Ureter (tissue), 1 donor: ENCODE measurements around the gene AKIP1. TPM values are rescaled to one million over a fixed set of nuclear protein-coding genes. Genes with fewer than 3 reads are reported as not detected.
"Not testable (repeated sequence)": the region's sequence is repeated elsewhere in the genome, so short reads cannot be mapped to it uniquely, and the experiment has no call there.

Experiments
- DNase-seq: peaks from one replicate; pipeline ENCODE4 v3.0.0-alpha.2; 2020; ENCODE audit warnings: low spot score
- total RNA-seq: library from RNA; stranded (reverse); gene quantifications from one replicate; pipeline ENCODE4 v1.2.4, GENCODE V29; 2023
- donor health status: DM: yes; HTN: yes; CAD: no.

Gene AKIP1, protein sequence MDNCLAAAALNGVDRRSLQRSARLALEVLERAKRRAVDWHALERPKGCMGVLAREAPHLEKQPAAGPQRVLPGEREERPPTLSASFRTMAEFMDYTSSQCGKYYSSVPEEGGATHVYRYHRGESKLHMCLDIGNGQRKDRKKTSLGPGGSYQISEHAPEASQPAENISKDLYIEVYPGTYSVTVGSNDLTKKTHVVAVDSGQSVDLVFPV
- total RNA-seq, result 17.7 TPM

DNA sequence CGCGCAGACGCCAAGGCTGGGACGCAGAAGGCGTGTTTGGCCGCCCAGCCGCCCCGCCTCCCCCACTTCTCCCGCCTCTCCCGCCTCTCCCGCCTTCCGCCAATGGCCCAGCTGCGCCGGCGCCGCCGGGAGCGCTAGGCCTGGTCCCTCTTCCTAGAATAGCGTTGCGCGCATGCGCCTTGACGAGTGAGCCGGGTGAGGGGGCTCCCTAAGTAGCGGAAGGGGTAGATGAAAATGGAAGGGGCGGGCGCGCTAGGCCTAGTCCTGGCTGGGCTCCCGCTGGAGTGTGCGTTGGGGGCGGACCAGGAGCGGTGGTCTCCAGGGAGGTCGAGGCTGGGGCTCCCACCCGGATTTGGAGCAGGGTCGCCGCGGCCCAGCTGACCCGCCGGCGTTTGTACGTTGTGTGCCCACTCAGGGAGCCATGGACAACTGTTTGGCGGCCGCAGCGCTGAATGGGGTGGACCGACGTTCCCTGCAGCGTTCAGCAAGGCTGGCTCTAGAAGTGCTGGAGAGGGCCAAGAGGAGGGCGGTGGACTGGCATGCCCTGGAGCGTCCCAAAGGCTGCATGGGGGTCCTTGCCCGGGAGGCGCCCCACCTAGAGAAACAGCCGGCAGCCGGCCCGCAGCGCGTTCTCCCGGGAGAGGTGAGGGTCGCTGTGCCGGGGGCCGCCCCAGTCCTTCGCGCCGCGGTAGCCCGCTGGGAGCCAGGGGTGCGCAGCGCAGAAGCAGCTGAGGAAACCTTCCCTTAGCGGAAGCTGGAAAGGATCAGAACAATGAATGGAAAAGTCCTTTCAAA lies at the start of gene AKIP1:
TSS of gene AKIP1 (plus strand) at position 161 of the 795 bp plus-strand sequence. CDS start at position 422, 261 bp downstream.
- DNase-seq, result peak; percentile 95

DNA sequence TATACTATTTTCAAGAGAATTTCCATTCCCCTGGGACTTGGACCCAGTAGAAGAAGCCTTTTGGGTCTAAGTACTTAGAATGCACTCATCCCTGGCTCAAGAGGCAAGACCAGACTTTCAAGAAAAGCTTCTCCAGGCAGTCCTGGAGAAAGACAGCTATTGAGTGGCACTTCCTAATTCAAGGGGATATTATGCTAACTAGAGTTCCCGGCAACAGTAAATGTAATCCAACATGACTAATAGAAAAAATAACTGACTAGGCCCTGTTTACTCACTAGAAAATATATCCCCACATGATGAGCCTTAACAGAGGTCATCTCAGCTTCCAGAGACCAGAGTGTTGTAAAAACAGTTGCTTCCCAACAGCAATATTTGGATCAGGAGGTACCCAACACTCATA lies 47.2 kb upstream of the AKIP1 start:
- DNase-seq, result no peak

DNA sequence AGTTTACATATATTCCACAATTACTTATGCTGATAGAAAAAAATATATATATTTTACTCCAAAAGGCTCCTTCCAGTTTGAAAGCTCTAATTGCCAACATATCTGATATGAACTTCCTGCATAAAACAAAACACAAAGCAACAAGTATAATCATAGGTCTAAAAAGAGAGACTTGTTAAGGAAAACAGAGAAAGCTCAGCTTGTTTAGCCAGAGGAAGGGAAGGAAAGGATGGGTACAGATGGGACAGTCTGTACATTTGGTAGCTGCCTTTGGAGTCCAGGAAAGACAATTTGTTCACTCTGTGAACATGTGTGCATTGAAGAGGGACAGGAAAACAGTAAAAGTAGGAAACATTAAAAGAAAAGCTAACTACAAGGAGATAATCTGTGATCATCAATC lies 45.7 kb upstream of the AKIP1 start:
- no peak for DNase-seq

DNA sequence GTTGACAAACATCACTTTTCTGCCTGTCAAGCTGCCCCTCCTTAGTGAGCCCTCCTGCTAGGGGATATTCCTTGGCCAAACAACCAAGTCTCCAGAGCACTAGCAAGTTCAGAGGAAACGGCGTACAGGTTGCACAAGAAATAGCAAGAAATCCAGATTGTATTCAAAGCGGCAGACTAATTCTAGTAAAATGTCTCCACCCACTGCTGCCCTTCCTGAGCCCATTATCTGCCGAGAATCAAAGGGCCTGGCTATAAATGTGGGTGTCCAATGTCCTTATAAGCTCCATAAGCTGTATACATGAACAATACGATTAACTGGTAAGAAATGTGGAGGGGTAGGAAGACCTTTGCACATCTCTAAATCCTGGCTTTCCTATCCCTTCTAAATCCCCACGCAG lies 44.0 kb upstream of the AKIP1 start:
- DNase-seq, result no peak

DNA sequence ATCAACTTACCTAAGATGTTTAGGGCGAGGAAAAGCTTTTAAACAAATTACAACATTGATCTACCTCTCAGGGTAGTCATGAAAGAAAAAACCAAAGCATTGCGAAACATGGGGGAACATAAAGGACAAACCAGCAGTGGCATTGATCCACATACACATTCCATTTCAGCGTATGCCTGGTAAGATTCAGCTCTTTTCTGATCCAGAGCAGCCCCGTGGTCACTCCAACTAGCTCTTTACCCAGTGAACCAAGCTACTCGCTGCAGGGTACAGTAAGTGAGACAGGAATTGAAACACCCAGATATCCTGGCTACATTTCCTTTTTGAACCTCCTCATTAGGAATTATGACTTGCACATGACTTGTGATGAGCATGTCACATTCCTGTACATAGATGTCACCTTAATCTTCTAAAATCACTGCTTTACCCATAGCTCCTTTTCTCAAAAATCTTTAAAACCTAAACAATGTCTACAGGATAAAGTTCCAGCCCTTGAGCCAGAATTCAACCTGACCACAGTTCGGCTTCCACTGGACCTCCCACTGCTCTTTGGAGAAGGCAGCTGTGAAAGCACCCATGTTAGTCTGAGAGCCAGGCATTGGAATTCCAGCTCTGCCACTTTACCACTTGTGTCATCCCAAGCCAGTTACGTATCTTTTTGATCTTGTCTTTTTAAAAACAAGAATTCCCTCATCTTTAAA lies 42.9 kb upstream of the AKIP1 start:
- DNase-seq, result no peak

DNA sequence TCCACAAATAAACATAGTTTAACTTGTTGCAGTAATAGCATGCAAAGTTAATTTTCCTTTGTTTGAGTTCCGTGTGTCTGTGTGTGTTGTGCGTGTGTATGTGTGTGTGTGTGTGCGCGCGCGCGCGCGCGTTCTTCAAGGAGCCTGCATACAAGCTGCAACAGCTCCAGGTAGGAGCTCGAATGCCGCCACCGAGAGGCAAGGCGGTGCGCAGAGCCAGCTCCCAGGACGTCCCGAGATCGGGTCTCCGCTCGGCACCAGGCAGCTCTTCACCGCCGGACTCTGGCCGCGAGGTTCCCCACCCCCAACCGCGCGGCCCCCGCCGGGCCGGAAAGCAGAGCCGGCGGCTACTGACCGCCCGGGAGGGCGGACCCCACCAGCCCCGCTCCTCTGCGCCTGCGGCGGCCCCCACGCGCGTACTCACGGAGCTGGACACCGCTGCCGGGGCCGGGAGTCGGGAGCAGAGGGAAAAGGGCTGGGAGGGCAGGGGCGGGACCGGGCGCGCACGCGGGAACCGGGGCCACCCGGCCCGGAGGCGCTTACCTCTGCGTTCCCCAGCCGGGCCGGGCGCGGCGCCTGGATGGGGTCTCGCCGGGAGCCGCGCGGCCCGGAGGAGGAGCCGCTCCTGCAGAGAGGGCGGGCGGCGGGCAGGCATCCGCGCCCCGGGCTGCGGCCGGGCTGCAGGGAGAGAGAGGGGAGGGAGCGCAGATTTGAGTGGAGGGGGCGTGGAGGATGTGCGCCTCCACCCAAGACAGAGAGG lies 40.4 kb upstream of the AKIP1 start:
- DNase-seq, result peak; percentile 74

DNA sequence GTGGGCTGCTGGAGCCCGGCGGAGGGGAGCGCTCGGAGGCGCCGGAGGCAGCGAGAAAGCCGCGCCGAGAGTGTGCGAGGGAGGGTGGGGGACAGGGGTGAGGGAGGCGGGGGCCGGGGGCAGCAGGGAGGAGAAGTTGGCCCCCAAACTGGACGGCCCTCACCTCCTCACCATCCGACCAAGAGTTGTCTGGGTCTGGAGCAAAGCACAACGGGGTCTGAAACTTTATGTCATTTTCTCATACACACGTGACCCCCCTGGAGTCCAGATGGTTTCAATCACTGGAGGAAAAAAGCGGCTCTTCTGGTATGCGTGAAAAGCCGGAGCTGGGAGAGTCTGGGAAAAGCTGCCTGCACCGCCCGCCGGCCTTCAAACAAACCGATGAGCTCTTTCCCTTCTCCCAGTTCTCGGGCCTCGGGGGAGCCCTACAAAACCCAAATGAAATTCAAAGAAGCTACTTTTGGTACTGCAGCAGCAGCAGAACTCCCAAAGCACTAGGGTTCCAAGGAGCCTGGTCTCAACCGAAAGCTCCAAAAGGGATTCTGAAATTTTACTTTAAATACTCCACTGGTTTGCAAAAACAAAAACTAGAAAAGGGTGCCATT lies 39.7 kb upstream of the AKIP1 start:
- peak; percentile 75 for DNase-seq

DNA sequence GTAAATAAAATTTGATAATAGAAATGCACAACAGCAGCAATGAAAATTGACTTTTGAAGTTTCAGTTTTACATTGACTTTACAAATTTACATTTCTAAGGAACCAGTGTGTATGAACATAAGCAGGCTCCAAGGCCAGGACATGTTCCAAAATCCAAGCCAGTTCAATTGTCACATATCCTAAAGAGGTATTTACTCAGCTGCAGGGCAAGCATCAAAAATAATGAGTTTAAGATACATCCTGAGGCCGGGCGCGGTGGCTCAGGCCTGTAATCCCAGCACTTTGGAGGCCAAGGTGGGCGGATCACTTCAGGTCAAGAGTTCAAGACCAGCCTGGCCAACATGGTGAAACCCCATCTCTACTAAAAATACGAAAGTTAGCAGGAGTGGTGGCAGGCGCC lies 39.0 kb upstream of the AKIP1 start:
- no peak for DNase-seq

DNA sequence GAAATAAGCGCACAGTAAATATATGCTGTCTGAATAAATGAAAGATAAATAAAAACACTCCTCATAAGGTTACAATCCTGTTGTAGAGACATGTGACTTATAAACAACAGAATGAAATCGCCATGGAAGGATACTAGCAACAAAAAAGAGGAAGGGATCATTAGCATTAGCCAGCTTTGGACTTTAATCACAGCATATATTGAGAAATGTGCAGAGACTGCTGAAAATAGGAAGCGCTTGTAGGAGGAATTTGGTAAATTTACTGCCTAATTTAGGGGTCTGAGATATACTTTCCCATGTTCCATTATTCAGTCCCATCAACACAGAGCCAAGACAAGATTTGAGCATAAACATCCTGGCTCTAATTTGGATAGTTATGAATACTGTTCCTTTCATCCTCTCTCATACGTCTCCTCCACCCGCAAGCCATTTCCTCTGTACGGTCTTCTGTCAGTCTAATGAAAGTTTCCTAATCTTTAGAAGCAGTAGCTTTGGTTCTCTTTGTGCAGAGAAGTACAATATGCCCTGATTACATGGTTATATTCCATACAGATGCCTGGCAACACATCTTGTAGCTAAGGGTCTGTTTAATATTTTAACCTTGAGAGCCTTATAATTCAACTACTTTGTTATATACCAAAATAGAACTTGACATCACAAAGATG lies 37.1 kb upstream of the AKIP1 start:
- DNase-seq, result no peak

DNA sequence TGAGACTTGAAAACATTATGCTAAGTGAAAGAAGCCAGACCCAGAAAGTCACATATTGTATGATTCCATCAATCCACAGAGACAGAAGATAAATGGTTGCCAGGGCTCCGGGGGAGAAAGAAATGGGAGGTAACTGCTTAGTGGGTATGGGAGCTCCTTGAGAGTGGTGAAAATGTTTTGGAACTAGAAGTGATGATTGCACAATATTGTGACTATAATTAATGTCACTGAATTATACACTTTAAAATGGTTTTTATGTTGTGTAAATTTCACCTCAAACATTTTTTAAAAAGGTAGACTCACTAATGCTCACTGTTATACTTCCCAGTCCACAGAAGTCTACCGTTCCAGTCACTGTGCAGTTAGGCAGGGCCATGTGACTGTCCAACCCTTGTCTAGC lies 32.2 kb upstream of the AKIP1 start:
- DNase-seq, result no peak

DNA sequence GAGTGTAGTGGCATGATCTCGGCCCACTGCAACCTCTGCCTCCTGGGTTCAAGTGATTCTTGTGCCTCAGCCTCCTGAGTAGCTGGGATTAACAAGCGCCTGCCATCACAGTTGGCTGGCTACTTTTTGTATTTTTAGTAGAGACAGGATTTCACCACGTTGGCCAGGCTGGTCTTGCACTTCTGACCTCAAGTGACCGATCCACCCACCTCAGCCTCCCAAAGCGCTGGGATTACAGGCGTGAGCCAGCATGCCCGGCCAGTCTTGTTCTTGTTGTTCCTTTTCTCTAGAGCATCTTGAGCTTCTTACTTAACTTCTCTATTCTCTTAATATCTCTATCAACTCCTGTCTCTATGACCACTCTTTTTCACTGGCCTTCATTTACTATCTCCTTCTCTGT lies 29.4 kb upstream of the AKIP1 start:
- not testable (repeated sequence) for DNase-seq

DNA sequence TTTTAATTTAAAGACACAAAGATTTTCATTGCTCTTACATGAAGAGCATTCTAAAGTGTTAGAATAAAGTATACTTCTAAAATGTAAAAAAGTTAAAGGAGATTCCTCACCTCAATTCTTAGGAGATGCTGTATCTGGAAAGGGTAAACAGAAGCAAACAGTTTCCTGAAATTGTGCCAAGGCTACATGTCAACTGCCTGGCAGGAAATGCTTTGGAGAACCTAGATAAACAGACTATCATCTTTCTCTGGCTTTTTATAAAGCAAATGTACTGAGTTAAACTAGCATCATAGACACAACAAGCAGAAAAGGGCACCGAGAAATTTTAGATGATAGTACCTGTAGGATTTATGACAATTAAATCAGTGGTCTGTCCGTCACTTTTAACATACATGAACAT lies 24.7 kb upstream of the AKIP1 start:
- DNase-seq, result no peak

DNA sequence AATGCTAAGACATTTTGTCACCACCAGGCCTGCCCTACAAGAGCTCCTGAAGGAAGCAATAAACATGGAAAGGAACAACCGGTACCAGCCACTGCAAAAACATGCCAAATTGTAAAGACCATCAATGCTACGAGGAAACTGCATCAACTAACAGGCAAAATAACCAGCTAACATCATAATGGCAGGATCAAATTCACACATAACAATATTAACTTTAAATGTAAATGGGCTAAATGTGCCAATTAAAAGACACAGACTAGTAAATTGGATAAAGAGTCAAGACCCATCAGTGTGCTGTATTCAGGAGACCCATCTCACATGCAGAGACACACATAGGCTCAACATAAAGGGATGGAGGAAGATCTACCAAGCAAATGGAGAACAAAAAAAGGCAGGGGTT lies 19.8 kb upstream of the AKIP1 start:
- not testable (repeated sequence) for DNase-seq

DNA sequence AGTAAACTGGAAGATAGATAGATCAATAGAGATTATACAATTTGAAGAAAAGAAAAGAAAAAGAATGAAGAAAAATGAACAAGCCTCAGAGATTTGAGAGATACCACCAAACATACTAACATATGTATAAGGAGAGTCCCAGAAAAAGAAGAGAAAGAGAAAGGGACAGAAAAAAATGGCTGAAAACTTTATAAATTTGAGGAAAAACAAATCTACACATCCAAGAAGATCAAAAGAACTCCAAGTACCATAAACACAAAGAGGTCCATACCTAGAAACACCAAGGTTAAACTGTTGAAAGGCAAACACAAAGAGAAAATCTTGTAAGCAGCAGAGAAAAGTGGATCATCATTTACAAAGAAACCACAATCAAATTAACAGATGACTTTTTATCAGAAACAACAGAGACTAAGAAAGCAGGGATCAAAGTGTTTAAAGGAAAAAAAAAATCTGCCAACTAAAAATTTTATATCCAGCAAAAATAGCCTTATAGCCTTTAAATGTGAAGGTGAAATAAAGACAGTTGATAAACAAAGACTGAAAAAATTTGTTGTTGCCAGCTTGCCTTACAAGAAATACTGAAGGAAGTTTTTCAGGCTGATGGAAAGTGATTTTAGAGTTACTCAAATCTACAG lies 11.8 kb upstream of the AKIP1 start:
- no peak for DNase-seq

DNA sequence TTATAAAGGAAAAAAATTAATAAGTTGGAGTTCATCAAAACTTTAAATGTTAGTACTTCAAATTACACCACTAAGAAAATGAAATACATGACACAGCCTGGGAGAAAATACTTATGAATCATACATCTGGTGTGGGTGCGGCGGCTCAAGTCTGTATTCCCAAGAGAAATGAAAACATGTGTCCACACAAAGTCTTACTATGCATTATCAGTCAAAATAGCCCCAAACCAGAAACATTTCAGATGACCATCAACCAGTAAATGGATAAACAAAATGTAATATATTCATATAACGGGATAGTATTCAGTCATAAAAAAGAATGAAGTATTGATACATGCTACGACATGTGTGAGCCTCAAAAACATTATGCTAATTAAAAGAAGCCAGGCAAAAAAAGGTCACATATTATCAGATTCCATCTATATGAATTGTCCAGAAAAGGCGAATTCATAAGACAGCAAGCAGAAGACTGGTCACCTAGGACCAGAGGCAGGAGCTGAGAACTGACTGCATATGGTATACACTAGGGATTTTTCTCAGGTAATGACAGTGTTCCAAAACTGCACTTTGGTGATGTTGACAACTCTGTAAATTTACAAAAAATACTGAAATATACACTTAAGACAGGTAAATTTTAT lies 5.3 kb upstream of the AKIP1 start:
- no peak for DNase-seq

DNA sequence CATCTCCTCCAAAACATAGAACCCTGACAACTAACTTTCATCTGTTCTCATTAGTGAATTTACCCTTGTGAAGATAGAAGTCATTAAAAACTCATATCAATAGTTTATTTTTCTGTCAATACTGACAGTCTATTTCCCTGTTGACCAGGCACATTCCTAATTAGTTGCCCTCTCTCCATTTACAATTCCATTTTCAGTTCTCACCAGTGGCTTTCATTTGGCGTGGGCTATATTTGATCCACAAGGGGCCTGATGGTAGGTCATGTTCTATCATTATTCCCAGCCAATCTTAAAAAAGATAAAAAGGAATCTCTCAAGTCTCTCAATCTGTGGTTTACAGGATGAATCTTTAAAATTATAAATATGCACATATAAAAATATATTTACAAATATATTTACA lies 3.9 kb upstream of the AKIP1 start:
- DNase-seq, result no peak

DNA sequence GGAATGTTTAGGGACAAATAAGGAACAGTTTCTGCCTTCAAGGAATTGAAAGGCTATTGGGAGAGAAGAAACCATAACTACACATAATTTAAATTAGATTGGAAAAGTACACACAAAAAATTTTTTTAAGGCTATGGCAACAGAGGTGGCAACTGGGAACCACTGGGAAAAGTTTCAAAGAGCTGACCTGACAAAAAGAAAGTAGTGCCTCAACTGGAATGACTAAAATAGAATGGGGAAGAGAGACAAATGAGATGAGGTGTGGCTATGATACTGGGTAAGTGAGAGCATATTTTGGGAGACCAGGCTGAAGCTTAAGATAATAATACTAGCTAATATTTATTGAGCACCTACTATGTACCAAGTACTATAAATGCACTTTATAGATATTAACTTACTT lies 2.9 kb upstream of the AKIP1 start:
- DNase-seq, result no peak

DNA sequence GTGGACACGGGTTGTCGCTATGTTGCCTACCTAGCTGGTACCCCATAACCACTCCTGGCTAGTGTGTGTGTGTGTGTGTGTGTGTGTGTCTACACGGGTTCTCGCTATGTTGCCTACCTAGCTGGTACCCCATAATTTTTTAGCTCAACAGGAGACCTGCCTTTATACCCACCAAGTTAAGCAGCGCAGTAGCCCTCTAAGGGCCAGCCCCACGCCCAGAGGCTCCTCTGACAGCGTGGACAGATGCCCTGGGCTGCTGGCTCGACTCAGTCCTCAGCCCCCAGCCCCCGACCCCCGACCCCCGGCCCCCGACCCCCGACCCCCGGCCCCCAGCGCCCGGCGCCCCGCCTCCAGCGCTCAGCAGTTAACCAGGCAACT lies 351 bp upstream of the AKIP1 start:
- no peak for DNase-seq

DNA sequence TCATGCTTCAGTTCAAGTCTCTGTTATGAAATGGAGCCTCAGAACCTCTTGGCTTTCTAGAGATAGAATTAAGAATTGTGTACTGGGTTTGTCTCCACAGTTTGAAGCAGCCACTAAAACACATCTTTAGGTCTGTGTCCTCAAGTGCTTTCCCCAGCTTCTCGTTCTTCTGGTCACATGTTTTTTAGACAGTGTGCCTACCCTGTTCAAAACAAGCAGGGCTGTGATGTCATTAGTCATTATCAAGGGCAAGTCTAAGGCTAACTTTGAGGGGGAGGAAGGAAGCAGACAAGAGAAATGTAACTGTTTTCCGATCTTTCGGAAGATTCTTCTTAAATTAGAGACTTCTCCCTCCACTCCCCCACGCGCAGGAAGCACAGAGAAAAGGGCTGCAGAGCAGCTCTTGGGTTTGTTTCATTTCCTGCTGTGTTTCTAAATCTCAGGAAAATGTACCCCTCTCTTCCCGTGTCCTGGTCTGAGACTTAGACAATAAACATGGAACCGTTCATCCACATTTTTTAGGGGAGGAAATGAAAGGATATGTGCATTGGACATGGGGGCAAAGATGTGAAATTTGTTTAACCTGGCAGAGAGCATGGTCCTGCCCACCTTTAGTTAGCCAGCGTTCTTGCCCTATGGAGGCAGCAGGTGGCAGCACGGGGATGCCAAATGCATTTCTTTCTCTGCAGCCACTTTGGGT lies 3.1 kb downstream of the AKIP1 start:
- no peak for DNase-seq

DNA sequence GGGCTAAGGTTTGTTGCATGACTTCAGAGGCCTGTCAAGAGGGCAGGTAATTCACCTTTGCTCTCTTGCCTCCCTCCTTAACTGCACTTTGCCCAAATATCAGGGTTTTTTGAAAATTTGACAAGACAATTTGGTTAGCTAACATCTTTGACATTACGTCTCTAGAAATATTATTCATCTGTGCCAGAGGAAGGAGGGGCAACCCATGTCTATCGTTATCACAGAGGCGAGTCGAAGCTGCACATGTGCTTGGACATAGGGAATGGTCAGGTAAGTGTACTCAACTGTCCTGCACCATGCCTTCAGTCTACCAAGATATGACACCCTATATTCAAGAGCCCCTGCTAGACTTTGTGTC lies 3.7 kb downstream of the AKIP1 start:
- DNase-seq, result no peak
